Tibial artery (tissue), 4 donors: Measurements from ENCODE around the gene BAIAP2L1.
"Not testable (repeated sequence)": the region's sequence is repeated elsewhere in the genome, so short reads cannot be mapped to it uniquely, and the experiment has no call there.

ENCODE experiments used
- DNase-seq, 2 donors: peaks; one replicate each; pipeline ENCODE4 v3.0.0-alpha.2; 2019
- H3K27ac ChIP-seq, 2 donors: fragments of 200-600 bp; sonication (generic) in 1 of 2; 1 replicate in 1 of 2; 2 replicates in 1 of 2; pipeline ENCODE4 v1.5.1; 2018 to 2019; ENCODE audit warnings: mild to moderate bottlenecking in 1 of 2
- H3K27me3 ChIP-seq, 2 donors: fragments of 200-600 bp; sonication (generic) in 1 of 2; one replicate each; pipeline versions ENCODE4 v1.5.1 to v1.6.0; 2016 to 2019
- H3K36me3 ChIP-seq, 3 donors: fragments of 200-600 bp; sonication (generic) in 2 of 3; one replicate each; pipeline ENCODE4 v1.5.1; 2016 to 2019; ENCODE audit warnings: mild to moderate bottlenecking in 2 of 3
- H3K4me1 ChIP-seq, 4 donors: fragments of 200-600 bp; sonication (generic) in 2 of 4; 1 replicate in 3 of 4; 2 replicates in 1 of 4; pipeline ENCODE4 v1.5.1; 2016 to 2019
- H3K4me3 ChIP-seq, 2 donors: fragments of 200-600 bp; sonication (generic) in 1 of 2; 1 replicate in 1 of 2; 2 replicates in 1 of 2; pipeline ENCODE4 v1.5.1; 2018 to 2019; ENCODE audit warnings: mild to moderate bottlenecking in 2 of 2
- H3K9me3 ChIP-seq, 3 donors: fragments of 200-600 bp; sonication (generic) in 1 of 3; one replicate each; pipeline ENCODE4 v1.5.1; 2016 to 2019
- CTCF ChIP-seq, 2 experiments: fragments of 200-600 bp in 1 of 2; fragments of 450-650 bp in 1 of 2; IDR thresholded peaks; one replicate each; pipeline ENCODE4 v1.5.1; 2017 to 2019; ENCODE audit warnings: antibody characterized with exemption in 2 of 2, mild to moderate bottlenecking in 1 of 2, moderate library complexity in 1 of 2
- intact Hi-C: fragments of 100-400 bp; cut with DNase I; formaldehyde crosslinking; loops from one replicate; pipeline ENCODE4 v1.15.0; 2023; ENCODE audit warnings: low total_unique reads

The BAIAP2L1 gene

GRCh38 chr7:98321301-98321700 lies 79.6 kb downstream of the BAIAP2L1 start:
- Histone ChIP-seq H3K4me1 (no peaks in the 10 kb centered on the region), H3K27ac (no peak overlapping the region), H3K36me3 (peaks cover 0 to 6% (median 0%) of the 10 kb centered on the region in 3 donors), H3K27me3 (peaks cover 0 to 2% of the 10 kb centered on the region in 2 donors), H3K9me3 (peaks cover 0 to 7% (median 0%) of the 10 kb centered on the region in 3 donors), H3K4me3 (no peak overlapping the region)
- TF ChIP-seq CTCF (IDR thresholded peaks at IDR 0.05), result no peak
- intact Hi-C loops, result no loop called here
- no peak for DNase-seq

GRCh38 chr7:98319176-98319575 lies 81.7 kb downstream of the BAIAP2L1 start:
- Histone ChIP-seq H3K4me1 (no peaks in the 10 kb centered on the region), H3K27me3 (peaks cover 0 to 2% of the 10 kb centered on the region in 2 donors), H3K27ac (no peak overlapping the region), H3K4me3 (no peak overlapping the region), H3K9me3 (peaks cover 0 to 7% (median 0%) of the 10 kb centered on the region in 3 donors), H3K36me3 (peaks cover 6 to 7% (median 7%) of the 10 kb centered on the region in 3 donors)
- intact Hi-C loops, result no loop called here
- no peak for TF ChIP-seq CTCF (IDR thresholded peaks at IDR 0.05)
- DNase-seq, result no peak

- TF ChIP-seq CTCF (IDR thresholded peaks at IDR 0.05), result no peak
- Histone ChIP-seq H3K27me3 (peaks cover 0 to 2% of the 10 kb centered on the region in 2 donors), H3K9me3 (no peaks in the 10 kb centered on the region), H3K27ac (no peak overlapping the region), H3K36me3 (peaks cover 5 to 16% (median 7%) of the 10 kb centered on the region in 3 donors), H3K4me3 (no peak overlapping the region), H3K4me1 (no peaks in the 10 kb centered on the region)
- no peak for DNase-seq
- intact Hi-C loops, result no loop called here
These were observed 83.4 kb downstream of the BAIAP2L1 start for GRCh38 chr7:98317366-98318040.

GRCh38 chr7:98315994-98316527 lies 84.8 kb downstream of the BAIAP2L1 start:
- peaks cover 0 to 18% (median 16%) of the 10 kb centered on the region in 3 donors for H3K36me3 ChIP-seq
- DNase-seq, intact Hi-C loops, H3K4me3 ChIP-seq, H3K9me3 ChIP-seq, H3K4me1 ChIP-seq, H3K27ac ChIP-seq, H3K27me3 ChIP-seq: not testable (repeated sequence)

GRCh38 chr7:98315318-98315993 lies 85.4 kb downstream of the BAIAP2L1 start:
- H3K9me3 ChIP-seq, result no peaks in the 10 kb centered on the region
- H3K27me3 ChIP-seq, result no peaks in the 10 kb centered on the region
- peaks cover 0 to 19% (median 18%) of the 10 kb centered on the region in 3 donors for H3K36me3 ChIP-seq
- H3K4me3 ChIP-seq, result no peak overlapping the region
- intact Hi-C loops, result no loop called here
- H3K27ac ChIP-seq, result no peak overlapping the region
- DNase-seq, result no peak
- H3K4me1 ChIP-seq, result no peaks in the 10 kb centered on the region
- TF ChIP-seq CTCF (IDR thresholded peaks at IDR 0.05), result no peak

GRCh38 chr7:98314469-98314868 lies 86.4 kb downstream of the BAIAP2L1 start:
- no peaks in the 10 kb centered on the region for H3K4me1 ChIP-seq
- intact Hi-C loops, result no loop called here
- H3K4me3 ChIP-seq, result no peak overlapping the region
- no peaks in the 10 kb centered on the region for H3K9me3 ChIP-seq
- DNase-seq, result no peak
- H3K27me3 ChIP-seq, result no peaks in the 10 kb centered on the region
- H3K27ac ChIP-seq, result no peak overlapping the region
- no peak for TF ChIP-seq CTCF (IDR thresholded peaks at IDR 0.05)
- H3K36me3 ChIP-seq, result peaks cover 5 to 21% (median 19%) of the 10 kb centered on the region in 3 donors
